GM23338 (cell line): ENCODE results near the gene RUVBL2. TPM values are rescaled to one million over a fixed set of nuclear protein-coding genes. Genes with fewer than 3 reads are reported as not detected.

Experiments used
- ATAC-seq: fragments of 200-7000 bp; cut with Tn5 transposase; 3 replicates; pipeline ENCODE4 v1.9.1; 2020
- DNase-seq: peaks from one replicate; pipeline ENCODE4 v3.0.0-alpha.2; 2015; ENCODE audit warnings: low spot score
- H2AFZ ChIP-seq: fragments of 200-600 bp; sonication (generic); 2 replicates; pipeline ENCODE4 v1.8.0; 2016; ENCODE audit warnings: antibody characterized with exemption, mild to moderate bottlenecking, moderate library complexity
- H3F3A ChIP-seq: fragments of 200-600 bp; sonication (generic); replicated peaks from 2 replicates; pipeline ENCODE4 v1.8.0; 2017; ENCODE audit warnings: antibody characterized with exemption, mixed run types, low read depth
- H3K27ac ChIP-seq: fragments of 200-600 bp; sonication (generic); 2 replicates; pipeline ENCODE4 v1.6.1; 2016; ENCODE audit warnings: low read depth
- H3K27me3 ChIP-seq: fragments of 200-600 bp; sonication (generic); 2 replicates; pipeline ENCODE4 v1.8.0; 2016; ENCODE audit warnings: mild to moderate bottlenecking, mixed run types, moderate library complexity; ENCODE audit not compliant: insufficient read depth
- H3K36me3 ChIP-seq: fragments of 200-600 bp; sonication (generic); 2 replicates; pipeline ENCODE4 v1.8.0; 2016; ENCODE audit warnings: mild to moderate bottlenecking; ENCODE audit not compliant: insufficient read depth
- H3K4me1 ChIP-seq: fragments of 200-600 bp; sonication (generic); 2 replicates; pipeline ENCODE4 v1.8.0; 2016; ENCODE audit warnings: mild to moderate bottlenecking, moderate library complexity; ENCODE audit not compliant: insufficient read depth
- H3K4me2 ChIP-seq: fragments of 200-600 bp; sonication (generic); 2 replicates; pipeline ENCODE4 v1.7.1; 2017; ENCODE audit warnings: mixed run types
- H3K4me3 ChIP-seq: fragments of 200-600 bp; sonication (generic); 2 replicates; pipeline ENCODE4 v1.6.1; 2016; ENCODE audit warnings: mixed run types
- H3K79me2 ChIP-seq: fragments of 200-600 bp; sonication (generic); replicated peaks from 2 replicates; pipeline ENCODE4 v1.8.0; 2017; ENCODE audit warnings: mild to moderate bottlenecking; ENCODE audit not compliant: insufficient read depth
- H3K9me2 ChIP-seq: fragments of 200-600 bp; sonication (generic); 2 replicates; pipeline ENCODE4 v1.8.0; 2017; ENCODE audit not compliant: insufficient read depth
- H4K20me1 ChIP-seq: fragments of 200-600 bp; sonication (generic); replicated peaks from 2 replicates; pipeline ENCODE4 v1.8.0; 2017; ENCODE audit warnings: mild to moderate bottlenecking; ENCODE audit not compliant: insufficient read depth
- H3K27ac Mint-ChIP-seq: 2 replicates; pipeline ENCODE4 v1.8.0; 2020; ENCODE audit warnings: inconsistent platforms, mild to moderate bottlenecking, moderate library complexity, mixed read lengths
- H3K27me3 Mint-ChIP-seq: 3 replicates; pipeline ENCODE4 v1.8.0; 2022; ENCODE audit warnings: low read depth, mild to moderate bottlenecking, moderate library complexity, mixed read lengths, inconsistent platforms; ENCODE audit not compliant: insufficient read depth, poor library complexity
- H3K36me3 Mint-ChIP-seq: 3 replicates; pipeline ENCODE4 v1.8.0; 2021; ENCODE audit warnings: low read depth, mild to moderate bottlenecking, inconsistent platforms, moderate library complexity, mixed read lengths
- H3K4me1 Mint-ChIP-seq: 3 replicates; pipeline ENCODE4 v1.8.0; 2020; ENCODE audit warnings: mild to moderate bottlenecking, inconsistent platforms, mixed read lengths
- H3K4me3 Mint-ChIP-seq: 3 replicates; pipeline ENCODE4 v1.8.0; 2021; ENCODE audit warnings: moderate library complexity, mild to moderate bottlenecking, inconsistent platforms, mixed read lengths
- H3K9me3 Mint-ChIP-seq: 3 replicates; pipeline ENCODE4 v1.8.0; 2020; ENCODE audit warnings: moderate library complexity, mild to moderate bottlenecking, inconsistent platforms, mixed read lengths
- CREB1 ChIP-seq: fragments of 250-450 bp; sonication (Bioruptor Pico); IDR thresholded peaks from 2 replicates; pipeline ENCODE4 v1.5.0; 2020; ENCODE audit warnings: low read depth, mild to moderate bottlenecking, moderate library complexity
- CTCF ChIP-seq, 2 experiments: fragments of 200-600 bp in 1 of 2; sonication (generic) in 1 of 2; conservative IDR thresholded peaks; 2 replicates each; pipeline versions ENCODE4 v1.5.1 to v1.6.1; 2016 to 2017; ENCODE audit warnings: antibody characterized with exemption in 2 of 2, low read depth in 2 of 2, mild to moderate bottlenecking in 2 of 2, moderate library complexity in 1 of 2
- ETS1 ChIP-seq: IDR thresholded peaks from 2 replicates; pipeline ENCODE4 v1.6.1; 2016; ENCODE audit warnings: antibody characterized with exemption
- EZH2 ChIP-seq: fragments of 200-600 bp; sonication (generic); IDR thresholded peaks from one replicate; pipeline ENCODE4 v1.8.0; 2017; ENCODE audit warnings: antibody characterized with exemption, mild to moderate bottlenecking, low read depth; ENCODE audit not compliant: unreplicated experiment
- JUNB ChIP-seq: IDR thresholded peaks from one replicate; pipeline ENCODE4 v1.6.1; 2016; ENCODE audit warnings: antibody characterized with exemption; ENCODE audit not compliant: unreplicated experiment
- NANOG ChIP-seq: IDR thresholded peaks from 2 replicates; pipeline ENCODE4 v1.6.1; 2016; ENCODE audit warnings: antibody characterized with exemption, borderline replicate concordance
- REST ChIP-seq: IDR thresholded peaks from one replicate; pipeline ENCODE4 v1.6.1; 2018; ENCODE audit warnings: antibody characterized with exemption; ENCODE audit not compliant: unreplicated experiment
- STAT1 ChIP-seq: IDR thresholded peaks from one replicate; pipeline ENCODE4 v1.6.1; 2016; ENCODE audit warnings: antibody characterized with exemption; ENCODE audit not compliant: unreplicated experiment
- ZNF114 ChIP-seq: fragments of 250-450 bp; sonication (Bioruptor Pico); IDR thresholded peaks from 2 replicates; pipeline ENCODE4 v1.5.0; 2020; ENCODE audit warnings: mild to moderate bottlenecking, moderate library complexity
- ZNF331 ChIP-seq: fragments of 250-450 bp; sonication (Bioruptor Pico); IDR thresholded peaks from 2 replicates; pipeline ENCODE4 v1.5.0; 2020; ENCODE audit warnings: low read depth, mild to moderate bottlenecking, moderate library complexity
- ZNF462 ChIP-seq: fragments of 250-450 bp; sonication (Bioruptor Pico); IDR thresholded peaks from 2 replicates; pipeline ENCODE4 v1.5.0; 2020; ENCODE audit warnings: mild to moderate bottlenecking, moderate library complexity
- polyA plus RNA-seq: library from polyadenylated mRNA; unstranded; fragments of >200 nt; fragmentation: Nextera tagmentation; extraction: Ambion mirVana; gene quantifications from 2 replicates; pipeline ENCODE4 v1.2.1, GENCODE V29; 2016
- total RNA-seq: library from RNA; depleted of rRNA; stranded (reverse); fragments of >200 nt; shearing (Covaris generic); gene quantifications from 2 replicates; pipeline ENCODE4 v1.2.3, GENCODE V29; 2014

RUVBL2 gene
- total and polyA plus RNA-seq, 2 experiments from 2014 or later = 196 to 252 TPM

GRCh38 chr19:49004964-49005614 is 11.4 kb downstream of the RUVBL2 start:
- Histone ChIP-seq H3K4me3 (no peak overlapping the region), H3K4me2 (no peak overlapping the region), H3K9me2 (no peaks in the 10 kb centered on the region), H3K27me3 (no peaks in the 10 kb centered on the region), H3K27ac (no peak overlapping the region), H4K20me1 (peaks cover 5% of the 10 kb centered on the region), H2AFZ (no peak overlapping the region), H3K4me1 (no peaks in the 10 kb centered on the region), H3K36me3 (peaks cover 30% of the 10 kb centered on the region), H3K79me2 (no peaks in the 10 kb centered on the region; the same call in 1 of the 2 replicates), H3F3A (peaks cover 4% of the 10 kb centered on the region; the same call in 1 of the 2 replicates)
- DNase-seq (no peak), ATAC-seq (no peak)
- Mint-ChIP-seq H3K4me3 (no peak overlapping the region), H3K27ac (no peak overlapping the region), H3K9me3 (no peaks in the 10 kb centered on the region; the same call in 2 of the 3 replicates), H3K4me1 (0 out of 3 replicates have a peak, but pooled peaks cover under 1% of the 10 kb centered on the region), H3K36me3 (peaks cover 68% of the 10 kb centered on the region), H3K27me3 (no peaks in the 10 kb centered on the region)
- TF ChIP-seq STAT1 = no peak
- TF ChIP-seq REST = no peak
- no peak for TF ChIP-seq NANOG
- TF ChIP-seq CREB1 = no peak
- no peak for TF ChIP-seq EZH2
- no peak for TF ChIP-seq ZNF331
- no peak for TF ChIP-seq ZNF462 (CRISPR knock-in tag)
- no peak for TF ChIP-seq ZNF114 (CRISPR knock-in tag)
- no peak for TF ChIP-seq JUNB
- no peak for TF ChIP-seq ETS1
- no peak for TF ChIP-seq CTCF (conservative IDR thresholded peaks at IDR 0.05; ENCODE audit: low read depth in 2 of 2)
